H1 (cell line): Measurements from ENCODE around the gene AZGP1. TPM values are rescaled to one million over a fixed set of nuclear protein-coding genes. Genes with fewer than 3 reads are reported as not detected.

Experiments used
- POLR2A ChIP-seq, 2 experiments: IDR thresholded peaks; 1 replicate in 1 of 2; 2 replicates in 1 of 2; pipeline ENCODE4 v1.6.1; 2011; ENCODE audit warnings: low read depth in 2 of 2, low read length in 2 of 2, mild to moderate bottlenecking in 2 of 2; ENCODE audit errors: control extremely low read depth in 1 of 2
- TCF12 ChIP-seq: IDR thresholded peaks from 2 replicates; pipeline ENCODE4 v1.6.1; 2011; ENCODE audit warnings: low read depth, mild to moderate bottlenecking, low read length
- polyA plus RNA-seq, 7 experiments: library from polyadenylated mRNA; depleted of rRNA in 3 of 7; stranded (reverse) in 5 of 7; unstranded in 2 of 7; fragments of >200 nt in 5 of 7; fragments of 200-250 nt in 2 of 7; gene quantifications; 1 replicate in 5 of 7; 2 replicates in 1 of 7; 4 replicates in 1 of 7; pipeline versions ENCODE4 v1.2.1 to v1.2.3, GENCODE V29; 2011 to 2013; ENCODE audit warnings: missing spikeins in 2 of 7, mixed read lengths in 2 of 7
- total RNA-seq: library from RNA; stranded (reverse); fragmentation: NEBNext Ultra II Directional; extraction: Animal tissue kit (Norgen Biotek cat#: 25700); gene quantifications from 2 replicates; pipeline ENCODE4 v1.2.1, GENCODE V29; 2021
- TF ChIP-seq, protein P1 (sequence below): fragments of 300-600 bp; sonication (generic); IDR thresholded peaks from 2 replicates; pipeline ENCODE4 v1.7.1; 2012; ENCODE audit warnings: low read length, moderate library complexity, mild to moderate bottlenecking, inconsistent platforms; ENCODE audit not compliant: insufficient replicate concordance

The AZGP1 gene
- total and polyA plus RNA-seq, 2 of the 8 experiments (the other 6 are each of a cell fraction or from before 2014, with no cell fraction given): 0.52 to 0.68 TPM

DNA sequence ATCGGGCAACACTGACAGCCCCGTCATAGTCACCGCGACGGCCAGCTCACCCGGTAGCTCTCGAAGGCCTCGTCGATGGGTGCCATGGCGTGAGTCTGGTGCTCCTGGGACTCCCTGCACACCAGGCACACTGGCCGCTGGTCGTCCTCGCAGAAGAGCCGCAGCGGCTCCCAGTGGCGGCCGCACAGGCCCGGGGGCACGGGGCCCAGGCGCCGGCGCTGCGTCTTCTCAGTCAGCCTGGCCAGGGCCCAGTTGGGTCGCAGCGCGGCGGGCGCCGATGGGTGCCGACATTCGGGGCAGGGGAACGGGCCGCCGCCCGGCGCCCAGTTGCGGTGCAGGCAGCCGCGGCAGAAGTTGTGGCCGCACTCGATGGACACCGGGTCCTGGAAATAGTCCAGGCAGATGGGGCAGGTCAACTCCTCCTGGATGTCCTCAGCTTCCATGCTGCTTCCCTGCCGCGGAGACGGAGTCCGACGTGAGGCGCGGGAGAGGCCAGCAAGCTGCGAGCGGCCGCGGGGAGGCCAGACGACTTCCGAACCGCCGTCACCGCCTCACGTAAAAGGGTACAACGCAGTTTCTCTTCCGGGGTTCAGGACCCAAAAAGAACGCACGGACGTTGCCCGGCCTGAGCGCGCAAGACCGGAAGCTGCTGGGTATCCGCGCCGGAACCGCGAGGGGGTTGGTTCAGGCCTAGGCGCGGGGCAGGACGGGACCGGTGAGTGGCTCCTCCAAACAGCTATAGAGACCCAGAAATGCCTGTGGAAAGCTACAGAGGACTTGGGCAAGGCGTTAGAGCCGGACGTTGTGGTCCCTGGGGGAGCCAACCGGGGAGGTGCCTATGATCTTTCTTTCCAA is 56.6 kb downstream of the AZGP1 start, which contains the start of gene TRIM4 (continued):
- TF ChIP-seq, protein P1, sequence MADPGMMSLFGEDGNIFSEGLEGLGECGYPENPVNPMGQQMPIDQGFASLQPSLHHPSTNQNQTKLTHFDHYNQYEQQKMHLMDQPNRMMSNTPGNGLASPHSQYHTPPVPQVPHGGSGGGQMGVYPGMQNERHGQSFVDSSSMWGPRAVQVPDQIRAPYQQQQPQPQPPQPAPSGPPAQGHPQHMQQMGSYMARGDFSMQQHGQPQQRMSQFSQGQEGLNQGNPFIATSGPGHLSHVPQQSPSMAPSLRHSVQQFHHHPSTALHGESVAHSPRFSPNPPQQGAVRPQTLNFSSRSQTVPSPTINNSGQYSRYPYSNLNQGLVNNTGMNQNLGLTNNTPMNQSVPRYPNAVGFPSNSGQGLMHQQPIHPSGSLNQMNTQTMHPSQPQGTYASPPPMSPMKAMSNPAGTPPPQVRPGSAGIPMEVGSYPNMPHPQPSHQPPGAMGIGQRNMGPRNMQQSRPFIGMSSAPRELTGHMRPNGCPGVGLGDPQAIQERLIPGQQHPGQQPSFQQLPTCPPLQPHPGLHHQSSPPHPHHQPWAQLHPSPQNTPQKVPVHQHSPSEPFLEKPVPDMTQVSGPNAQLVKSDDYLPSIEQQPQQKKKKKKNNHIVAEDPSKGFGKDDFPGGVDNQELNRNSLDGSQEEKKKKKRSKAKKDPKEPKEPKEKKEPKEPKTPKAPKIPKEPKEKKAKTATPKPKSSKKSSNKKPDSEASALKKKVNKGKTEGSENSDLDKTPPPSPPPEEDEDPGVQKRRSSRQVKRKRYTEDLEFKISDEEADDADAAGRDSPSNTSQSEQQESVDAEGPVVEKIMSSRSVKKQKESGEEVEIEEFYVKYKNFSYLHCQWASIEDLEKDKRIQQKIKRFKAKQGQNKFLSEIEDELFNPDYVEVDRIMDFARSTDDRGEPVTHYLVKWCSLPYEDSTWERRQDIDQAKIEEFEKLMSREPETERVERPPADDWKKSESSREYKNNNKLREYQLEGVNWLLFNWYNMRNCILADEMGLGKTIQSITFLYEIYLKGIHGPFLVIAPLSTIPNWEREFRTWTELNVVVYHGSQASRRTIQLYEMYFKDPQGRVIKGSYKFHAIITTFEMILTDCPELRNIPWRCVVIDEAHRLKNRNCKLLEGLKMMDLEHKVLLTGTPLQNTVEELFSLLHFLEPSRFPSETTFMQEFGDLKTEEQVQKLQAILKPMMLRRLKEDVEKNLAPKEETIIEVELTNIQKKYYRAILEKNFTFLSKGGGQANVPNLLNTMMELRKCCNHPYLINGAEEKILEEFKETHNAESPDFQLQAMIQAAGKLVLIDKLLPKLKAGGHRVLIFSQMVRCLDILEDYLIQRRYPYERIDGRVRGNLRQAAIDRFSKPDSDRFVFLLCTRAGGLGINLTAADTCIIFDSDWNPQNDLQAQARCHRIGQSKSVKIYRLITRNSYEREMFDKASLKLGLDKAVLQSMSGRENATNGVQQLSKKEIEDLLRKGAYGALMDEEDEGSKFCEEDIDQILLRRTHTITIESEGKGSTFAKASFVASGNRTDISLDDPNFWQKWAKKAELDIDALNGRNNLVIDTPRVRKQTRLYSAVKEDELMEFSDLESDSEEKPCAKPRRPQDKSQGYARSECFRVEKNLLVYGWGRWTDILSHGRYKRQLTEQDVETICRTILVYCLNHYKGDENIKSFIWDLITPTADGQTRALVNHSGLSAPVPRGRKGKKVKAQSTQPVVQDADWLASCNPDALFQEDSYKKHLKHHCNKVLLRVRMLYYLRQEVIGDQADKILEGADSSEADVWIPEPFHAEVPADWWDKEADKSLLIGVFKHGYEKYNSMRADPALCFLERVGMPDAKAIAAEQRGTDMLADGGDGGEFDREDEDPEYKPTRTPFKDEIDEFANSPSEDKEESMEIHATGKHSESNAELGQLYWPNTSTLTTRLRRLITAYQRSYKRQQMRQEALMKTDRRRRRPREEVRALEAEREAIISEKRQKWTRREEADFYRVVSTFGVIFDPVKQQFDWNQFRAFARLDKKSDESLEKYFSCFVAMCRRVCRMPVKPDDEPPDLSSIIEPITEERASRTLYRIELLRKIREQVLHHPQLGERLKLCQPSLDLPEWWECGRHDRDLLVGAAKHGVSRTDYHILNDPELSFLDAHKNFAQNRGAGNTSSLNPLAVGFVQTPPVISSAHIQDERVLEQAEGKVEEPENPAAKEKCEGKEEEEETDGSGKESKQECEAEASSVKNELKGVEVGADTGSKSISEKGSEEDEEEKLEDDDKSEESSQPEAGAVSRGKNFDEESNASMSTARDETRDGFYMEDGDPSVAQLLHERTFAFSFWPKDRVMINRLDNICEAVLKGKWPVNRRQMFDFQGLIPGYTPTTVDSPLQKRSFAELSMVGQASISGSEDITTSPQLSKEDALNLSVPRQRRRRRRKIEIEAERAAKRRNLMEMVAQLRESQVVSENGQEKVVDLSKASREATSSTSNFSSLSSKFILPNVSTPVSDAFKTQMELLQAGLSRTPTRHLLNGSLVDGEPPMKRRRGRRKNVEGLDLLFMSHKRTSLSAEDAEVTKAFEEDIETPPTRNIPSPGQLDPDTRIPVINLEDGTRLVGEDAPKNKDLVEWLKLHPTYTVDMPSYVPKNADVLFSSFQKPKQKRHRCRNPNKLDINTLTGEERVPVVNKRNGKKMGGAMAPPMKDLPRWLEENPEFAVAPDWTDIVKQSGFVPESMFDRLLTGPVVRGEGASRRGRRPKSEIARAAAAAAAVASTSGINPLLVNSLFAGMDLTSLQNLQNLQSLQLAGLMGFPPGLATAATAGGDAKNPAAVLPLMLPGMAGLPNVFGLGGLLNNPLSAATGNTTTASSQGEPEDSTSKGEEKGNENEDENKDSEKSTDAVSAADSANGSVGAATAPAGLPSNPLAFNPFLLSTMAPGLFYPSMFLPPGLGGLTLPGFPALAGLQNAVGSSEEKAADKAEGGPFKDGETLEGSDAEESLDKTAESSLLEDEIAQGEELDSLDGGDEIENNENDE: no peak
- TF ChIP-seq TCF12 (no peak), POLR2A (IDR thresholded peaks at IDR 0.05; ENCODE audit: control extremely low read depth in 1 of 2, low read depth in 2 of 2, low read length in 2 of 2) (no peak)
